MM.1S (cell line): ENCODE data around the gene LSM4.

Source experiments
- CTCF ChIP-seq: fragments of 300-600 bp; sonication (generic); IDR thresholded peaks from 2 replicates; pipeline ENCODE4 v1.5.1; 2016; ENCODE audit warnings: antibody characterized with exemption, low read length, mixed read lengths
- EZH2phosphoT487 ChIP-seq: fragments of 300-600 bp; sonication (generic); IDR thresholded peaks from 2 replicates; pipeline ENCODE4 v1.6.1; 2018; ENCODE audit warnings: antibody characterized with exemption, low read length

- TF ChIP-seq EZH2phosphoT487 (no peak), CTCF (no peak)
Observed at GRCh38 chr19:18336121-18336520, 13.2 kb upstream of the LSM4 start.
